Activated naive CD8-positive, alpha-beta T cell treated with anti-CD3 and anti-CD28 coated beads, Interleukin-2, amount 10 ng/mL, durations not matched to agents 7 days and 5 days (primary cell): ENCODE data around the gene CROCC2. TPM values are rescaled to one million over a fixed set of nuclear protein-coding genes. Genes with fewer than 3 reads are reported as not detected.
"Not testable (repeated sequence)": the region's sequence is repeated elsewhere in the genome, so short reads cannot be mapped to it uniquely, and the experiment has no call there.

Experiments used
- ATAC-seq: fragments of 150-1000 bp; cut with Tn5 transposase; one replicate; pipeline ENCODE4 v1.10.0; 2021; ENCODE audit warnings: low read depth, moderate library complexity
- POLR2A ChIA-PET: fragments of 350-600 bp; sonication (Branson Sonifier 250); formaldehyde crosslinking; loops from one replicate; lab custom pipeline; 2021; ENCODE audit warnings: antibody characterized with exemption; lab: Charles Lee
- DNase-seq: peaks from one replicate; pipeline ENCODE4 v3.0.0; 2021
- H3K27ac Mint-ChIP-seq: one replicate; pipeline ENCODE4 v1.8.0; 2022; ENCODE audit warnings: mild to moderate bottlenecking, mixed read lengths
- H3K27me3 Mint-ChIP-seq: one replicate; pipeline ENCODE4 v1.8.0; 2022; ENCODE audit warnings: mild to moderate bottlenecking, moderate library complexity, mixed read lengths
- H3K36me3 Mint-ChIP-seq: one replicate; pipeline ENCODE4 v1.8.0; 2021; ENCODE audit warnings: mild to moderate bottlenecking, mixed read lengths
- H3K4me1 Mint-ChIP-seq: one replicate; pipeline ENCODE4 v1.8.0; 2021; ENCODE audit warnings: mixed read lengths
- H3K4me3 Mint-ChIP-seq: one replicate; pipeline ENCODE4 v1.8.0; 2022; ENCODE audit warnings: mild to moderate bottlenecking, moderate library complexity, mixed read lengths
- H3K9me3 Mint-ChIP-seq: one replicate; pipeline ENCODE4 v1.8.0; 2021; ENCODE audit warnings: mixed read lengths
- total RNA-seq, 2 experiments: library from RNA; stranded (reverse); gene quantifications; one replicate each; pipeline ENCODE4 v1.2.3, GENCODE V29; 2021

Gene CROCC2
- total RNA-seq, 2 experiments from 2014 or later, result not detected

DNA sequence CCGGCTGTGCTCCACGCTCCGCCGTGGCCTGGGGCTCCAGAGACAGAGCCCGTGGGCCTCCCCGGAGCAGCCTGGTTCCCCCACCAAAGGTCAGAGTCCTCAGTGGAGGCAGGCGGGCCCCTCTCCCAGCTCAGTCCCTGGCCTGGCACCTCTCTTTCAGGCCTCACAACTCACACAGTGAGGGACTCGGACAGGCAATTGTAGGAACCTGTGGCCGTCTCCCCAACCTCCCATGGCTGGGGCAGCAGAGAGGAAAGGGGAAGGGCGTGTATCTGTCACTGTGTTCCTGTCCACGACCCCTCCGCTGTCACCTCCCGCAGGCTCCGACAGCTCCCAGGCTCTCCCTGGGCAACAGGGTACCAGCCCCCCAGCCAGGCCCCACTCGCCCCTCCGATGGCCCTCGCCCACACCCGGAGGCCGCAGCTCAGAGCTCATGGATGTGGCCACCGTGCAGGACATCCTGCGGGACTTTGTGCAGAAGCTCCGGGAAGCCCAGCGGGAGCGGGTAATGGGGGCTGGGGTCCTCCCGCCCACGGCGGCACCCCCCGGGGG, 59.8 kb downstream of the CROCC2 start:
- ATAC-seq, result no peak
- peak; percentile 28 for DNase-seq
- Mint-ChIP-seq H3K4me1 (peaks cover 3% of the 10 kb centered on the region), H3K27me3 (no peaks in the 10 kb centered on the region), H3K4me3 (no peak overlapping the region), H3K9me3 (no peaks in the 10 kb centered on the region), H3K36me3 (no peaks in the 10 kb centered on the region), H3K27ac (no peak overlapping the region)
- POLR2A ChIA-PET, result no interaction called here

DNA sequence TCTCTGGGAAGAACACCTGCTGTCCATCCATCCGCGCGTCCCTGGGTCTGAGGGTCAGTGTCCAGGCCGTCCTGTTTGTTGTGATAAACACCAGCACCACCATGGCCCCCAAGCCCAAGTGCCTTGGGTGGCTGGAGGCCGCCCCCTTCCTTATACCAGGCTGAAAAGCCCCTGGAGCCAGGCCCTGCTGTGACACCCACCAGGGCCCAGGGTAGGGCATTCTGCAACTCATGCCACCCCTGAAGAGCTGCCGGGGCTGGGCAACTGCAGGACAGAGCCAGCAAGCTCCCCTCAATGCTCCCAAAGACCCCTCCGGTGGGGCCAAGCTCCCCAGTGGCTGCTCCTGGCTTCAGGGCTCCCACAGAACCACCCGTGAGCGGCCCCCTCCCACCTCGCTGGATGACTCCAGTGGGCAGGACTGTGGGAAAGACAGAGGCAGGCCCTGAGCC, 60.3 kb downstream of the CROCC2 start:
- H3K27ac Mint-ChIP-seq, result no peak overlapping the region
- no peak overlapping the region for H3K4me3 Mint-ChIP-seq
- POLR2A ChIA-PET, result no interaction called here
- H3K4me1 Mint-ChIP-seq, result peaks cover 3% of the 10 kb centered on the region
- no peak for ATAC-seq
- H3K36me3 Mint-ChIP-seq, result no peaks in the 10 kb centered on the region
- peak; percentile 23 for DNase-seq
- no peaks in the 10 kb centered on the region for H3K9me3 Mint-ChIP-seq
- H3K27me3 Mint-ChIP-seq, result peaks cover 2% of the 10 kb centered on the region

DNA sequence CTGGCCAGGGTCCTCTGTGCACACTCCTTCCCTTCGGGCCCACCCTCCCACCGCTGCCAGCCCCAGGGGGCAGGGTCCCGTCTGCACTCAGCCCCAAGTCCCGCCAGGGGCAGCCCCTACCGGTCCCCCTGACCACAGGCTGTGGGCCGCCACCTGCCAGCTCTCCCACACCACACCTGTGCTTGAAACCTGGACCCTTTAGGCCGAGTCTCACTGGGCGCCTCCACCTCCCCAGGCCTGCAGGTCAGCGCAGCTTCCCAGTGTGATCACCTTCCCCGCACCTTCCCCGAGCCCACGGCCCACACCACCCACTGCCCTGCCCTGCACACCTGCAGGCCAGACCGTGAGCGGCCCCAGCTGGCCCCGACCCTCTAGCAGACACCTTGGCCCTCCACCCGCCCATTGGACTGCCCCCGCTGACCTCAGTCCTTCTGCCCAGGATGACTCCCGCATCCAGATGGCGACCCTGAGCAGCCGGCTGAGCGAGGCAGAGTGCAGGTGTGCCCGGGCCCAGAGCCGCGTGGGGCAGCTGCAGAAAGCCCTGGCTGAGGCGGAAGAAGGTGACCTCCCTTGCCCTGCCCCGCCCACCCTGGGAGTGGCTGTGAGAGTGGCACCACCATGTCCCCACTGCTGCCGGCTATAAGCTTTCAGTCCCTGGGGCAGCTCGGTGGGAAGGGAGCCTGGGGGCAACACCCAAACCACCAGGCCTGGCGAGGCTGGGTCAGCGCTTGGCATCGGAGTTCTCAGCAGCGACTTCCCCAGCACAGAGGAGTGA, 61.0 kb downstream of the CROCC2 start:
- H3K27me3 Mint-ChIP-seq, result peaks cover 3% of the 10 kb centered on the region
- POLR2A ChIA-PET, result no interaction called here
- peaks cover 3% of the 10 kb centered on the region for H3K4me1 Mint-ChIP-seq
- no peak for ATAC-seq
- no peaks in the 10 kb centered on the region for H3K36me3 Mint-ChIP-seq
- no peaks in the 10 kb centered on the region for H3K9me3 Mint-ChIP-seq
- no peak overlapping the region for H3K4me3 Mint-ChIP-seq
- no peak overlapping the region for H3K27ac Mint-ChIP-seq
- peak; percentile 24 for DNase-seq

DNA sequence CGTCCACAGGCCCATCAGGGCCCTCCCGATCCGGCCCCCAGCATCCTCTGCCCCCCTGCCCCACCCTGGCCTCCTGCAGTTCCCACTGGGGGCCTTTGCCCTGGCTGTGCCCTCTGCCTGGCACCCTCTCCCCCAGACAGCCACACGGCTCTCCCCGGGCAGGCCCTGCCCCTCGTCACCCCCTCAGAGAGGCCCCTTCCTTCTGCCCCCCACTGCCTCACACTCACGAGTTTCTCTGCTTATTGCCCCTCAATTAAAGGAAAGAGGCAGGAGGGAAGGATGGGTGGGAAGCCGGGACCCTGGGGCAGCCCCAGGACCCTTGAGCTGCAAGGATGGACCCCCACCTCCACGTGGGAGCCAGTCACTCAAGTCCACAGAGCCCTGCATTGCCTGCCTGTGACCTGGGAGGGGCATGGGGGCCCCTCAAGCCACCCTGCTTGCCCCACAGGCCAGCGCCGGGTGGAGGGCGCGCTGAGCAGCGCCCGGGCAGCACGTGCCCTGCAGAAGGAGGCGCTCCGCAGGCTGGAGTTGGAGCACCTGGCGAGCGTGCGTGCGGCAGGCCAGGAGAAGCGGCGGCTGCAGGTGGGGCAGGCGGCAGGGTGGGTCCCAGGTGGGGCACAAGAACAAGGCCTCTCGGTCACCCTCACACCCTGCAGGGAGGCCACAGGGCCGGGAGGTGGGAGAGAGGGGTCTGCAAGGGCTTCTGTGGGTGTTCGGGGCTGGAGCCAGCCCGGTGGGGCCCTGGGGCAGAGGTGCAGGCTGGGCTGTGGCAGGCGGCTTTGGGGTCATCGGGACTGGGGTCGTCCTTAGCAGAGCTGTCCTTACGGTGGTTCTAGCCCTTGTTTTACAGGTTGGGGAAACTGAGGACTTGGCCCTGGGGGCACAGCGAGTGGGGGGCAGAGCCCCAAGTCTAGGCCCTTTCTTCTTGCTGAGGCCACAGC, 61.8 kb downstream of the CROCC2 start:
- peaks cover 3% of the 10 kb centered on the region for H3K27me3 Mint-ChIP-seq
- H3K36me3 Mint-ChIP-seq, result no peaks in the 10 kb centered on the region
- no peak overlapping the region for H3K4me3 Mint-ChIP-seq
- no peaks in the 10 kb centered on the region for H3K9me3 Mint-ChIP-seq
- DNase-seq, result no peak
- ATAC-seq, result no peak
- peaks cover 3% of the 10 kb centered on the region for H3K4me1 Mint-ChIP-seq
- no peak overlapping the region for H3K27ac Mint-ChIP-seq
- POLR2A ChIA-PET, result no interaction called here

DNA sequence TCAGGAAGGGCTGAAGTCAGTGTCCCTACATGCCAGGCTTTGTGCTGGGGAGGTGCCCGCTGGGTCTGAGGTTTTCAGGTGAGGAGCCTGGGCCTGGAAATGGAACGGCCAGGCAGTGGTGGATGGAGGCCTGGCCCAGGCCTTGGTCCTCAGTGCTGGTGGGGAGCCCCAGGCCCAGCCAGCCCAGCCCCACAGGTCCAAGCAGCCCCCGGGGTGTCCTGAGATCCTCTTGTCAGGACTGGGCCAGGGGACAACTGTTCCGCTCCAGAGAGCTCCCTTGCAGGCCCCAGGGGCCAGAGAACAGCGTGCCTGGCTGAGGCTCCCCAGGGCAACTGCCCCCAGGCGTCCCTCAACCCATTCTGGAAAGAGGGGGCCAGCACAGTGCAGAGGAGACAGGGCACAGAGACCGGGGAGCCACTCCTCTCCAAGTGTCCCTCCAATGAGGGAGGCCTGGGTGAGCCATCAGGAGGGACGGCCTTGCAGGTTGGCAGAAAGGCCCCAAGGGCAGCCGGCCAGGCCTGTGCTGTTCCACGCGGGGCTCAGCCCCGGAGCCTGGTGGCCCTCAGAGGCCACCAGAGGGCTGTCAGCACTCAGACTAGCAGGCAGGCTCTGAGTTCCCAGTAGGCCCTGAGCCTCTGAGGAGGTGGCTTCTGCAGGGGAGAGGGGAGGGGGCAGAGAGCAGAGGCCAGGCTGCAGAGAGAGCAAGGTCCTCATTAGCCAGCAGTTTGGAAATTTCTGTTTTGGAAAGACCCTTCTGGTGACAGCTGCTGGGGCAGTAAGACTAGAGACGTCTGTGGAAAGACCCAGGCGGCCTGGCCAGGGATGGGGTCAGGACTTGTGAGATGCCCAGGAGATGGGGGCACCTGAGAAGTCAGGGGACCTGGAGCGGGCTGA, 62.8 kb downstream of the CROCC2 start:
- no peak overlapping the region for H3K4me3 Mint-ChIP-seq
- H3K27ac Mint-ChIP-seq, result no peak overlapping the region
- ATAC-seq (peak; percentile 13), DNase-seq (no peak)
- H3K27me3 Mint-ChIP-seq, result peaks cover 3% of the 10 kb centered on the region
- peaks cover 5% of the 10 kb centered on the region for H3K4me1 Mint-ChIP-seq
- peaks cover 3% of the 10 kb centered on the region for H3K9me3 Mint-ChIP-seq
- POLR2A ChIA-PET, result no interaction called here
- no peaks in the 10 kb centered on the region for H3K36me3 Mint-ChIP-seq

DNA sequence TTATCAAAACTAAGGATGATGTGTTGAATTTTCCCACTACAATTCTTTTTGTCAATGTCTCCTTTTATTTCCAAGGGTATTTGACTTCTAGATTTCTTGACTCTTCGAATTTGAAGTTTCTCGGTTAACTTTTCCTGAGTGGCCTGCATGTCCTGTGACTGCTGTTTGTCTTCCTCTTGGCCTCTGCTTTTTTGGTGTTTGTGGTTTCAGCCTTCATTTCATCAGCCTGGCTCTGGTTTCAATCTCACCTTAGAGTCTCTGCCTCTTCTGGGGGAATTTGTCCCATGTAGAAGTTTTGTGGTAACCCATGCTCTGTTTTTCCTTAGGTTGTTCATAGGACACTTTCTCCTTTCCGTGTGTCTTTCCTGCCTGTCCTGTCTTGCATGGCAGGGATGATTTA, 64.0 kb downstream of the CROCC2 start:
- DNase-seq (no peak), ATAC-seq (no peak)
- Mint-ChIP-seq H3K36me3 (no peaks in the 10 kb centered on the region), H3K27ac (peak overlapping the region; percentile 57), H3K4me3 (no peak overlapping the region), H3K9me3 (peaks cover 3% of the 10 kb centered on the region), H3K4me1 (peaks cover 11% of the 10 kb centered on the region), H3K27me3 (peaks cover 3% of the 10 kb centered on the region)
- POLR2A ChIA-PET, result no interaction called here

DNA sequence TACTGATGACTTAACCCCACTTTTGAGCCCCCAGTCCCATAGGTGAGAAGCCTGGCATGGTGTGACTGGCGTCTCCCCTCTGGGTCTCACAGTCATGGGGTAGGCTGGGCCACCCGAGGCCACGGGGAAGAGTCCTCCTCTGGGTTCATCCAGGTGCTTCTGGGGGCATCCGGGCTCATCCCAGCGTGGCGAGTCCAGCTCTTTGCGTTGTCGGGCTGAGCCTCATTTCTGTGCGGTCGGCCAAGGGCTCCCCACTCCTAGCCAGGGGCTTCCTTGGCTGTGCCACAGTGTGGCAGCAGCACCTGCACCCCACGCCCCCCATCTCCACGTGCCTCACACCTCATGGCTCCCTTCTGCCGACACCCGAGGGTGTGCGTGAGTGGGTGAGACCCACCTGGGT, 64.7 kb downstream of the CROCC2 start:
- Mint-ChIP-seq H3K27me3 (peaks cover 3% of the 10 kb centered on the region), H3K27ac (no peak overlapping the region), H3K4me3 (no peak overlapping the region), H3K9me3 (peaks cover 3% of the 10 kb centered on the region), H3K4me1 (peaks cover 11% of the 10 kb centered on the region), H3K36me3 (no peaks in the 10 kb centered on the region)
- no peak for DNase-seq
- POLR2A ChIA-PET, result no interaction called here
- ATAC-seq, result no peak

DNA sequence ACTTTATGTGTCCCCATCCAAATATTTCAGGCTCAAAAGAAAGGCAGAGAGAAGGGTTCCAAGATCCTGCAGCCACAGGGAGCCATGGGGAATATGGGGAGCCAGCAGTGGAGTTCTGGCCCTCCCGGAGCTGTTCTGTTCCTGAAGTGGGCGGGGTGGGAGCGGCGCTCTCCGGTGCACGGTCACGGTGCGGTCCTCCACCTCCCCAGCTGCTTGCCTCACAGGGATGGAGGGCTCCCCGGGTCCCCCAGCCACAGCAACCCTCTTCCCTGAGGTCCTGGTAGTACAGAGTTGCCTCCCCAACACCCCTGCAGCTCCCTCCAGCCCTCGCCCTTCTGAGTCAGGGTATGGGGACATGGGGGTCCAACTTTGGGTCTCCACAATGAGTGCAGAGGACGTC, 66.1 kb downstream of the CROCC2 start:
- DNase-seq (no peak), ATAC-seq (no peak)
- H3K27ac Mint-ChIP-seq, result no peak overlapping the region
- H3K4me3 Mint-ChIP-seq, result no peak overlapping the region
- H3K4me1 Mint-ChIP-seq, result peaks cover 11% of the 10 kb centered on the region
- POLR2A ChIA-PET, result interaction anchor here (0.6 kb wide), 1 partner anchor 346 kb away, joined by 3 read pairs; no protein-coding TSS in a partner anchor
- peaks cover 3% of the 10 kb centered on the region for H3K9me3 Mint-ChIP-seq
- H3K36me3 Mint-ChIP-seq, result no peaks in the 10 kb centered on the region
- H3K27me3 Mint-ChIP-seq, result peaks cover 3% of the 10 kb centered on the region

DNA sequence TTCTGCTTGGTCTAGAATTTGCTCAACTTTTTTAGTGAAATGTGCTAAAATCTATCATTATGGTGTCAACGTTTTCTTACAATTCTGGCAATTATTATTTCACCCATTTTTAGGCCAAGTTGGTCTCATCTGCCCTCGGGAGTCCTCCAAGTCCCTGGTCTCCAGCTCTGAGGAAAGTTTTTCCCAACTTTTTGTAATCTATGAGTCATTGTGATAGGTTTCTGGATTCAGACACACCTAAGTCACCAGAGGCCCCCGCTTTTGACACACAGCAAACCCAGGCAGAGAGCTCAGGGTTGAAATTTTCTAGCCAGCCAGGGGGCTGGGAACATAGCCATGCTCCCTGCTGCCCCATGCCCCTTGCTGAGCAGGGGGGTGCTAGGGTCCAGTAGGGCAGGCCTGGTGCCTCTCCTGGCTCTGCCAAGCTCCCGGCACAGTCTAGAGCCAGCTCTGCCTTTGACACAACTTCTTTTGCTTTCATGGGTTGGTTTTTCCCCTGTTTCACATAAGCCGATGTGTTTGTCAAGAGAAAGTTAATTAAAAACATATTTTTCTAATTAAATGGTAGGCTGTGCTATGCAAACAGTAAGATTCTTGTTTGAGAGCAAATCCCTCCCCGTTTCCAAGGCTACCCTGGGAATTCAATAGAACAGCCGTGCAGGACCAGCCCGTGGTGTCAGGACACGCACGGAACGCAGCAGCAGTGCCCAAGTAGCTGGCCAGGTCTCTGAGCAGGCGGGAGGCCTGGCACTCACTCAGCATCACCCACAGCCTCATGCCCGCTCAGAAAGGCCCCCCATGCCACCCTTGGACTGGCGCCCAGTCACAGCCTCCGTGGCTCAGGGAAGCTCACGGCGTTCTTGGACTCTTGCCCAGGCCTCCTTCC, 66.7 kb downstream of the CROCC2 start:
- H3K27ac Mint-ChIP-seq, result no peak overlapping the region
- H3K9me3 Mint-ChIP-seq, result peaks cover 3% of the 10 kb centered on the region
- POLR2A ChIA-PET, result interaction anchor here (0.5 to 0.6 kb wide), 2 partner anchors 39 to 345 kb away, joined by 3 read pairs; no protein-coding TSS in a partner anchor
- peaks cover 11% of the 10 kb centered on the region for H3K4me1 Mint-ChIP-seq
- H3K4me3 Mint-ChIP-seq, result no peak overlapping the region
- H3K27me3 Mint-ChIP-seq, result peaks cover 3% of the 10 kb centered on the region
- no peaks in the 10 kb centered on the region for H3K36me3 Mint-ChIP-seq
- DNase-seq, result no peak
- ATAC-seq, result no peak

DNA sequence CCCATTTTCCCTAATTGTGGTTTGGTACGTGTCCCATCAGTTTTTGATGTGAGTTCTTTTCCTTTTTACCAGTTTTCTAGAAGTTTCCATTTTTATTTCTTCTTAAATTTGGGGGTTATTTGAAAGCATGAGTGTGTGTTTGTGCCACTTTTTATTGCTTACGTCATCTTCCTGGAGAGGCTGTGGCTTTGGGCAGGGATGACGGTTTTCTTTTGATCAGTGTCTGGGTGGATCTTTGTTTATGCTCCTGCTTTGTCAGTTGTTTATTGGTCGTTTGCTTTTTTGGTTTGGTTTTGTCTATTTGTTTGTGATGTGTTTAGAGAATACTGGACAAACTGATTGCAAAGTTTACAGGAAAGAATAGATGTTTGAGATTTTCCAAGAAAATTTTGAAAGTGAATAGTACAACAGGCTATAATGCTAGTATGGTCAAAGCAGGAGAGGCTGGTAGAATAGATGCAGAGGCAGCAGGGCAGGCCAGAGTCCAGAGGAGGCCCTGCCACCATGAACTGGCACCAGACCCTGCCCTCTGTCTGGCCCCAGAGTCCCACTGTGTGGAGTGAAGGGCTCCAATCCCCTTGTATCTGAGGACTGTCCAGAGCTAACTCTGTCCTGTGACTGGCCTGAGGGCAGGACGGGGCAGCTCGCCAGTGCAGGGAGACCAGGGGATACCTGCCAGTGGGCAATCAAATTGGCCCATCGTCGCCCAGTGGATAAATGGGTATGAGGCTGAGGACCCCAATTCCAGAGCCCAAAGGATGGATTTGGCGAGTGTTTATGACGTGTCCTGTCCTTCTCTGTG, 68.8 kb downstream of the CROCC2 start:
- no peak for ATAC-seq
- peaks cover 11% of the 10 kb centered on the region for H3K4me1 Mint-ChIP-seq
- peaks cover 3% of the 10 kb centered on the region for H3K9me3 Mint-ChIP-seq
- H3K4me3 Mint-ChIP-seq, result peak overlapping the region; percentile 1
- no peaks in the 10 kb centered on the region for H3K36me3 Mint-ChIP-seq
- POLR2A ChIA-PET, result no interaction called here
- no peak for DNase-seq
- no peak overlapping the region for H3K27ac Mint-ChIP-seq
- H3K27me3 Mint-ChIP-seq, result peaks cover 3% of the 10 kb centered on the region

DNA sequence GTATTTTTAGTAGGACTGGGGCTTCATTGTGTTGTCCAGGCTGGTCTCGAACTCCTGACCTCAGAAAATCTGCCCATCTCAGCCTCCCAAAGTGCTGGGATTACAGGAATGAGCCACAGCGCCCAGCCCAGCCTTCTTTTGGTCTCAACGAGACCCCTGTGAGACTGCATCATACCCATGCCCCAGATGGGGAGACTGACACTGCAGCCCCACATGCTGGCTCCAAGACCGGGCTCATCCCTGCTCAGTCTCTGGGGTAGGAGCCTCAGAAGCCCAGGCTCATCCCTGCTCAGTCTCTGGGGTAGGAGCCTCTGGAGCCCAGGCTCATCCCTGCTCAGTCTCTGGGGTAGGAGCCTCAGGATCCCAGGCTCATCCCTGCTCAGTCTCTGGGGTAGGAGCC, 69.8 kb downstream of the CROCC2 start:
- H3K4me3 Mint-ChIP-seq, H3K9me3 Mint-ChIP-seq, H3K27me3 Mint-ChIP-seq, H3K4me1 Mint-ChIP-seq, POLR2A ChIA-PET, DNase-seq, H3K27ac Mint-ChIP-seq, ATAC-seq, H3K36me3 Mint-ChIP-seq: not testable (repeated sequence)
